Lung (tissue), 12 donors: ENCODE results near the gene CCDC78. TPM values are rescaled to one million over a fixed set of nuclear protein-coding genes. Genes with fewer than 3 reads are reported as not detected.

Experiments
- ATAC-seq: fragments of 200-7000 bp; cut with Tn5 transposase; one replicate; pipeline ENCODE4 v1.9.1; 2020; ENCODE audit warnings: moderate number of reproducible peaks; ENCODE audit not compliant: insufficient read depth, low FRiP score
- DNase-seq, 3 donors: peaks; one replicate each; pipeline ENCODE4 v3.0.0-alpha.2; 2013 to 2017
- H3K27ac ChIP-seq, 2 donors: one replicate each; pipeline ENCODE4 v1.5.1; 2013; ENCODE audit warnings: mild to moderate bottlenecking in 2 of 2, moderate library complexity in 2 of 2, control low read depth in 1 of 2, inconsistent platforms in 1 of 2, low read depth in 1 of 2, low read length in 1 of 2
- H3K27me3 ChIP-seq, 3 donors: one replicate each; pipeline ENCODE4 v1.5.1; 2013; ENCODE audit warnings: low read length in 2 of 3; ENCODE audit not compliant: control insufficient read depth in 3 of 3, insufficient read depth in 3 of 3
- H3K36me3 ChIP-seq, 4 donors: one replicate each; pipeline ENCODE4 v1.5.1; 2013; ENCODE audit warnings: low read length in 4 of 4, mild to moderate bottlenecking in 1 of 4, moderate library complexity in 1 of 4; ENCODE audit not compliant: control insufficient read depth in 4 of 4, insufficient read depth in 4 of 4
- H3K4me1 ChIP-seq, 5 donors: one replicate each; pipeline ENCODE4 v1.5.1; 2013; ENCODE audit warnings: low read length in 5 of 5, mild to moderate bottlenecking in 2 of 5, moderate library complexity in 1 of 5; ENCODE audit not compliant: control insufficient read depth in 5 of 5, insufficient read depth in 5 of 5
- H3K4me3 ChIP-seq: one replicate; pipeline ENCODE4 v1.5.1; 2013; ENCODE audit warnings: mild to moderate bottlenecking, control low read depth, moderate library complexity
- H3K9ac ChIP-seq, 2 donors: one replicate each; pipeline ENCODE4 v1.5.1; 2013; ENCODE audit warnings: low read length in 2 of 2, control low read depth in 1 of 2; ENCODE audit not compliant: insufficient read depth in 1 of 2
- H3K9me3 ChIP-seq, 4 donors: one replicate each; pipeline ENCODE4 v1.5.1; 2013; ENCODE audit warnings: low read length in 3 of 4, mild to moderate bottlenecking in 1 of 4, moderate library complexity in 1 of 4; ENCODE audit not compliant: control insufficient read depth in 4 of 4, insufficient read depth in 3 of 4
- CTCF ChIP-seq: IDR thresholded peaks from 2 replicates; pipeline ENCODE4 v1.5.1; 2012; ENCODE audit warnings: mild to moderate bottlenecking; ENCODE audit errors: control extremely low read depth, extremely low read depth
- WGBS, 2 donors: extraction: QIAGEN DNeasy Blood & Tissue Kit; methylation state at CpG; one replicate each; pipeline ENCODE4 v1.1.7; 2013; 5-methylcytosine and 5-hydroxymethylcytosine counted together
- polyA plus RNA-seq, 2 donors: library from polyadenylated mRNA; stranded (reverse); fragments of 200-250 nt; gene quantifications; one replicate each; pipeline ENCODE4 v1.2.1, GENCODE V29; 2013
- total RNA-seq, 2 donors: library from RNA; depleted of rRNA in 1 of 2; stranded (reverse); fragments of >200 nt in 1 of 2; gene quantifications; one replicate each; pipeline ENCODE4 v1.2.1, GENCODE V29; 2014 to 2021
- donor health status: control.
- donor health status: control.
- donor health status: Bipolar disorder and iron deficiency.
- donor health status: healthy.
- donor health status: DM: yes; HTN: yes; CAD: no.

CCDC78 gene
- total and polyA plus RNA-seq, 4 donors: 25.6 to 71.6 (median 37.0) TPM

DNA sequence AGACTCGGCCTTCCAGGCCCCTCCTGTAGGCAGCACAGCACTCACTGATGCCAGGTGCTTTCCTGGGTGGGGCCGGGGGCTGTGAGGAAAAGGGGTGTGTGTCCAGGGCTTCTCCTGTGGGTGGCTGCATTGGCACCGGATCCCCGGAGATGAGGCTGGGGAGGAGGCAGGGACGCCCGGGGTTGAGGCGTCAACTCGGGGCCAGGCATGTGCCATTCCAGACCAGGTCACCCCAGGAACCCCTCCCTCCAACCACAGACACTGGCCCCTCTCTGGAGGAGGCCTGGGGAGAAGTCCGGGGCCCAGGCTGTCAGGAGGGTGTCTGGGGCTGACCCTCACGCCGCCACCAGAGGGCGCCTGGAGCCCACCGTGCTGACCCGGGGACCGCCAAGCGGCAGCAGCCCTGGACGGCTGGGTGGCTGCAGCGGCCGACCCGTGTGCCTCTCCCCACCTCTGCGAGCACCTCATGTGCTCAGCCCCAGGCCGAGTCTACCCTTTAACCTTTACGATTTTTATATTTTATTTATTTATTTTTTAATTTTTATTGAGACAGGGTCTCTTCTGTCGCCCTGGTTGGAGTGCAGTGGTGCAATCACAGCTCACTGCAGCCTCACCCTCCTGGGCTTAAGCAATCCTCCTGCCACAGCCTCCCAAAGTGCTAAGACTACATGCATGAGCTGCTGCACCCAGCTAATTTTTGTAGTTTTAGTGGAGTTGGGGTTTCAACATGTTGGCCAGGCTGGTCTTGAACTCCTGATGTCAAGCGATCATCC is 14.5 kb downstream of the CCDC78 start:
- whole genome bisulfite sequencing, 2 donors: 11 to 15% methylated on average over 22 to 25 of the region's 25 CpGs
- H3K4me3 ChIP-seq: no peak overlapping the region
- DNase-seq (peak; percentile 55 to 79 (median 65)), ATAC-seq (peak; percentile 62)
- H3K9me3 ChIP-seq: peaks cover 0 to 5% (median 0%) of the 10 kb centered on the region in 4 donors
- H3K27ac ChIP-seq: no peak overlapping the region
- H3K9ac ChIP-seq: no peak overlapping the region
- peak; percentile 94 for TF ChIP-seq CTCF
- peaks cover 3 to 34% (median 10%) of the 10 kb centered on the region in 3 donors for H3K27me3 ChIP-seq
- H3K36me3 ChIP-seq: no peaks in the 10 kb centered on the region
- H3K4me1 ChIP-seq: peaks cover 0 to 13% (median 8%) of the 10 kb centered on the region in 5 donors

GRCh38 chr16:711084-711483 is 15.2 kb downstream of the CCDC78 start:
- Histone ChIP-seq H3K27me3 (peaks cover 6 to 34% (median 11%) of the 10 kb centered on the region in 3 donors), H3K4me3 (no peak overlapping the region), H3K9me3 (peaks cover 0 to 5% (median 0%) of the 10 kb centered on the region in 4 donors), H3K27ac (no peak overlapping the region), H3K36me3 (no peaks in the 10 kb centered on the region), H3K9ac (no peak overlapping the region), H3K4me1 (peaks cover 0 to 10% (median 4%) of the 10 kb centered on the region in 5 donors)
- no peak for TF ChIP-seq CTCF
- WGBS, 2 donors: 74 to 85% methylated on average over 12 of the region's 12 CpGs
- DNase-seq: no peak
- no peak for ATAC-seq

- peaks cover 0 to 5% (median 0%) of the 10 kb centered on the region in 5 donors for H3K4me1 ChIP-seq
- no peak overlapping the region for H3K4me3 ChIP-seq
- 67 to 69% methylated on average over 21 of the region's 21 CpGs for WGBS, 2 donors
- ATAC-seq (no peak), DNase-seq (no peak)
- H3K27me3 ChIP-seq: peaks cover 7 to 31% (median 11%) of the 10 kb centered on the region in 3 donors
- peaks cover 0 to 5% (median 0%) of the 10 kb centered on the region in 4 donors for H3K9me3 ChIP-seq
- no peak overlapping the region for H3K9ac ChIP-seq
- H3K36me3 ChIP-seq: no peaks in the 10 kb centered on the region
- H3K27ac ChIP-seq: no peak overlapping the region
- no peak for TF ChIP-seq CTCF
Observed at GRCh38 chr16:710500-711075, 15.7 kb downstream of the CCDC78 start.
